GM12892 (cell line): Measurements from ENCODE around the gene LRRFIP2.

Source experiments
- POLR2A ChIP-seq: IDR thresholded peaks from 2 replicates; pipeline ENCODE4 v1.6.1; 2011; ENCODE audit warnings: low read depth, low read length, control low read depth
- POLR2AphosphoS5 ChIP-seq: IDR thresholded peaks from 2 replicates; pipeline ENCODE4 v1.6.1; 2011; ENCODE audit warnings: low read depth, low read length, control low read depth
- TAF1 ChIP-seq: IDR thresholded peaks from 2 replicates; pipeline ENCODE4 v1.6.1; 2011; ENCODE audit warnings: low read depth, mild to moderate bottlenecking, control low read depth, low read length, borderline replicate concordance

DNA sequence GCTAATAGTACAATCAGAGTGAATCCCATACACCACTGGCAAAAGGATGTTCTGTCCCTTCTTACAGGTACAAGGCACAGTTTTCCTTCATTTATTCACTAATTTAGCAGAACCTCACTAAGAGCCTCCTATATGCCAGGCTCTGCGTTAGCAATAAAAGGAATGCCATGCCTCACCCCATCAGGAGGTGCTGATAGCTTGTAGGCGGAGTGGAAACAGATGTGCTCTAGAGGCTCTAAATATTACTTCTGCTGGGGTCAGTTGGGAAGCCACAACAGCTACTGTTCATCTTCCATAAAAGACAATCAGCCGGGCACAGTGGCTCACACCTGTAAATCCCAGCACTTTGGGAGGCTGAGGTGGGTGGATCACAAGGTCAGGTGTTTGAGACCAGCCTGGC, 156.7 kb downstream of the LRRFIP2 start:
- TF ChIP-seq TAF1, result no peak
- no peak for TF ChIP-seq POLR2AphosphoS5
- TF ChIP-seq POLR2A, result no peak
